GM18861 (cell line): ENCODE results near the gene NGF.

Source experiments
- ATAC-seq: cut with Tn5 transposase; IDR thresholded peaks from one replicate; pipeline ENCODE4 v1.9.1; 2021; ENCODE audit not compliant: unreplicated experiment

The NGF gene

DNA sequence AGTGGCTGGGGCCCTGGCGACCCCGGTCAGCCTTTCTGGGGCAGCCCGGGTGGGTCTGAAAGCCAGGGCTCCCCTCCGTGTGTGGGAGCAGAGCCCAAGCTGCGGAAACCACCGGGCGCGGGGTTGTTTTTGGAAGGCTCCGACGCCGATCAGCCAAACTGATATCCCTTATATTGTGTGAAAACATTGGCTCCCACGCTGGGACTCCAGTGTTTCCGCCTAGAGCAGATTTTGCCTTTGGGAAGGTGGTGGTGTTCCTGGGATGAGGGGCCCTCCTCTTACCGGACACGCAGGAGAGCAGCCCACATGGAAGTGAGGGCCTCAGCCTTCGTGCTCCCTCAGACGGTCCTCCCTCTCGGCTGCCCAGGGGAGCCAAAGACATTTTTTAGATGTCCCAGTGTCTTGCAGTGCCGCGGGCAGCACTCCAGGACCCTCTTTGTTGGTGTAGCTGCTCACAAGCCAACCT is 54.3 kb downstream of the NGF start:
- no peak for ATAC-seq

DNA sequence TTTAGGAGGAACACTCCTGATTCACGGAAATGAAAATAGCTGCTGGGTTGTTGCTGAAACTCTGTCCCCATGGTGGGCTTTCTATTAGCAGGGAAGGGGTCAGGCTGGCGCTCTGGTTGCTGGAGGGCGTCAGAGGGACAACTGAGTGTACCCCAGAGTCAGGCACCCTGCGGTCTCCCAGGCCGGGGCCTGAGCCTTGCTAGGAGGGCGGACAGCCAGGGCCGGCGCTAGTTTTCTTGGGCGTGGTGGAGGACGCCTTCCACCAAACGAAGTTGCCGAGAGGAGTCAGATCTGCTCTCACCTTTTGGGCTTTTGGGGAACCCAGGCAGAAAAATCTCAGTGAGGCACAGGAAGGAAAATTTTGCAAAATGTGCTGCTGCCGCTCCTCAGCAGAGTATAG is 54.8 kb downstream of the NGF start:
- no peak for ATAC-seq

DNA sequence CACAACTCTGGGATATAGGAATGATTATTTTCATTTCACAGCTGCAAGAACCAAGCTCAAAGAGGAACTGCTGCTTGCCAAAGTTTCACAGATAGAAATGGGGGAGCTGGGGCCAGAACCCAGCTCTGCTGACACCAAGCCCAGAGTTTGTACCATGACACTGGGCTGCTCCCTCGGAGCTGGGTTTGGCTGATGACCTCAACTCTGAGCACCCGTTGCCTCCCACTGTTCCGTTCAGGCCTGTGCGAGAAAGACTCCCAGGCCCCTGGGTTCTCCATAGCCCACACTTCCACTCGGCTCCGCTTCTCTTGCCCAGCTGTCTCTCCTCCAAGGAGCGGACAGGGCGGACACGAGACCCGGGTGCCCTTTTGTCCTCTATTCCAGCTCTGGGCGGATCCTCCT is 55.2 kb downstream of the NGF start:
- ATAC-seq = no peak

DNA sequence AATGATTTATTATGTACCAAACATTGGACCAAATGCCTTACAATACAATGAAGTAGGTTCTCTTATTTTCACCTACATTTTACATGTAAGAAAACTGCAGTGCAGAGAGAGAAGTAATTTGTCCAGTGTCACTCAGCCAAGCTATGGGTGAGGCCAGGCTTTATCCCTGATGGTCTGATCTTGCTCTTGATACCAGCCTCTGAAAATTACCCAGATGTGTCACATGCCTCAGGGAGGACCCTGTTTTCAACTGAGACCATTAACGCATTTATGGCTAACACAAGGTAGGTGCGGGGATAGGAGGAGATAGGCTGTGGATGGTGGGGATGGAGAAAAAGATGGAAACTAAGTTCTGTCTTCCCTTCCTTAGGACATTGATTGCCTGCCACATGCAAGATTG is 56.9 kb downstream of the NGF start:
- no peak for ATAC-seq

DNA sequence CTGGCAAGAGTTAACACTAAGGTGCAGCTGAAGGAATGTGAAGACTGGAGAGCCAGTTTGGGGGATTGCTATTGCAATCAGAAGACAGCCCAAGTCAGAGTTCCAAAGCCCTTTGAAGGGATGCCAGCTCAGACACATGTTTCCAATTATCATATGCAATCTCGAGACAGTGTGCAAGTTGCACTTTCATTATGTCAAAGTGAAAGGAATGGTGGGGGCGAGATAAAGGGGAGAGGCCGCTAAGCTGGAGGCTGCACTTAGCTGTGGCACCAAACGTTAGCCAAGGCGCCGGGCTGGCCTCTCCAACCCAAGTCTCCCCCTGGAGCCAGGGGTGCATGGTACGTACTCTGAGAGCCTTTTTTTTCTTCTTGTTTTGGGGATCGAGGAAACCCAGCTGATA is 58.0 kb downstream of the NGF start:
- no peak for ATAC-seq

DNA sequence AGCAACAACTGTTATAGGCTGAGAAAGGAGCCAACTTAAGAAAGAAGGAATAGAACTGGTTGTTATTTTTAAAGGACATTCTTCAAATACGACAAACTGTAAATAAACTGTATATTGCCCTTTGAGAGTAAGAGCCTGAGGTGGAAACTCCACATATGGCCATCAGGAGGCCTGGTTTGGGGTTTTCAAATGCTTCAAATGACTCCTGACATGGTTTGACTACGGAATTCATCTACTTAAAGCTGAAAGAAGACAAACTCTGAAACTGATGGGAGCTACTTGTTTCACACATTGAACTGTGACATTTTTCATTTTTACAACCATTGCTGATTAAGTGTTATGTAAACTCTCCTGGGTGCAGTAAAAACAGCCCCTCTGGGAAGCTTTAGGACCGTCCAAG is 59.8 kb downstream of the NGF start:
- no peak for ATAC-seq

DNA sequence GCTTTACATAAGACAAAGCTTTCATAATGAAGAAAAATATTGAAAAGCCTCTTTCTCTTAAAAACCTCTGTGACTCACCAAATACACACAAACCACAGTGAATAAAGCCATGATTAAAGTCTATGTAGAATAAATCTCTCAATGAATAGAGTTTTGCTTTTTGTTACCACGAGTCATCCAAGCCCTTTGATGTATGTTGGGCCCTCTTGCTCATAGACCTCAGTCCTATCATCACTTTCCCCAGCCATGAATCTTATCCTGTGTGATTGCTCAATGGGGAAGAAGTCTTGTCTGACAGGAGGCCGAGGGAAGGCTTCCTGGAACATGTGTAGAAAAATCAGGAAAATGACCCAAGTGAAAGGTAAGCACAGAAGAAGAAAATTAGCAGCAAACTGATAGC is 60.8 kb downstream of the NGF start:
- ATAC-seq = no peak

DNA sequence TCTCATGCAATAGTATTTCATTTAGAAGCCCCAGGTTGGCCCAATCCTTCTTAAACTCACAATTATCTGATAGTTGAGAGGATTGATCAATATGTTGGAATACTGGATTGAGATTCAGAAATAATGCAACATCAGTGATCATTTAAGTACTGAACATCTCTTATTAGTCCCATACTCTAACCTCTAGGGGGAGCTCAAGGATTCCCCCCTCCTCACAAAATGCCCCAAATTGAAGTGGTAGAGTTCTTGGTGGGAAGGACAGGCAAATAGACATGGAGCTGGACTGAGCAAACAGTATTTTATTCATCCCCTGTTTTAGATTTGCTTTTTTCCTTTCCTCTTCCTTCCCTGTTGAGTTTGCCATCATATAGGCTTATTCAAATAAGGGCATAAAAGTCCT is 62.8 kb downstream of the NGF start:
- ATAC-seq = no peak

DNA sequence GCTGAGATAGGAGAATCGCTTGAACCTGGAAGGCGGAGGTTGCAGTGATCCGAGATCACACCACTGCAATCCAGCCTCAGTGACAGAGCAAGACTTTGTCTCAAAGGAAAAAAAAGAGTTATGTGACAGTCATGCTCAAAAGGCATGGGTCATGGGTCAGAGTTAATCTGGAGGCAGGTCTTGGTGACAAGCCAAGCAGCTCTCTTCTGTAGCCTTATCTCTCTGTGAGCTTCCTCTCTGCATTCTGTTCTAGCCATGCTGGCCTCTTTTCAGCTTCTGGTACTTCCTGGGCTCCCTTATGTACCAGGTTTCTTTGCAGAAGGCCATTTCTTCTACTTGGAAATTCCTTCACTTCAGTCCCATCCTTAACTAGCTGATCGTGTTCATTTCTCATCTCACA is 63.6 kb downstream of the NGF start:
- ATAC-seq = no peak

DNA sequence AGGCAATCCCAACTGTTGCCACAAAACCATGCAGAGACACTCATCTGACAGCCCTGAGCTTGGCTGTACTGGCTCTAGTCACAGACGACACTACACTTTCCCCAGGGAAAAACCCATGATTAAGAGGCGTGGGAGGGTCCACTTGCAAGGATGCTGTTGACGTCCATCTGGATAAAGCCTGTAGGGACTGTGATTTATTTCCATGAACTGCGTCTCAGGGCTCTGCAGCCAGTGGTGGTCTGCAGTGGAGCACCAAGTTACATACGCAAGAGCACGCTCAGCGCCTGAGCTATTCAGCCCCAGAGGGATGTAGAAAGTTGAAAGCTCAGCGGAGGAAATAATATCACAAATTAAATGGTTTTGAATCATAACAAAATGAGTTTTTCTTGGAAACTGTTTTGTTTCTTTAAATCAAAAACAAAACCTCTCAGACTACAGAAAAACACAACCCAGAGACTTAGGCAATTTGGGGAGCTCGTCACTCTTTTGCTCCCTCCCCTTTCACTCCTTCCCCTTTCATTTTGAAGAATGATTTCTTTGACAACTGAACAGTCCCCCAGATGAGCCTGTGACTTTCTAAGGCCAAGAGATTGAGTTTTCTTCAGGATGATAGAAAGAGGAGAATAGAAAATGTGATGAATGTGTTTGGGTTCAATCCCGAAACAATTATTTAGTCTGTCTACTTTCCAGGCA is 71.2 kb downstream of the NGF start:
- ATAC-seq = no peak

DNA sequence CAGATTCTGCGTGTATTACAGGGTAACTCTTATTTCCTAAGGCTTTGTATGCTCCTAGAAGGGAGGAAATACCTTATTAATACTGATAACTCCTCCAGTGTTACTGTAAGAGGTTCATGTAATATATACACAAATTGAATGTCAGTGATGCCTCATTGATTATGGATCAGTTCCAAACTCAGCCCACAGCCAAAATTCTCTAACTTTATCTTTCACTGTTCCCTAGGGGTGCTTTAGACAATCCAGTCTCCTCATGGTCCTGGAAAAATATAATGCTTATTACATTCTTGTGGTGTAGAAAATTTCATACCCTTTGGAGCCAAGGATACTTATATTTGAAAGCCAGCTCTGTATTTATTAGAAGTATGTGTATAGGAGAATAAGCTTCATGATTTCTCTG is 73.0 kb downstream of the NGF start:
- no peak for ATAC-seq

DNA sequence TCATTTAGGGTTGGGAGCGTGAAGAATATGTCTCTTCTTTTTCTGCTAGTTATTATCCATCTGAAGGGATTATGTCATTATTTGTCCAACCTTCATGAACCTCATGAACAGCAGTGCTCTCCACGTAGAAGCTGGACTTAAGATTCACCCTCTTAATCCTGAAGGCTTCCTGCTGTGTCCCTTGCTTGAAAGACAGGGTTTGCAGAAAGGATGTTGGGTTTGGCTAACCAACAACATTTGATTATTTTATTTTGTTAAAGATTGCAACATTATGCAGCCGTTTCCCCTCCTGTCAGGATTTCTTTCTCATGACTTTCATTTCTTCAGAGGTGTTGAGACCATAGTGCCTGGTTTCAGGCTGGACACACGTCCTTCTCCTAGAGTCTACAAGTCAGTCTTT is 75.2 kb downstream of the NGF start:
- no peak for ATAC-seq

DNA sequence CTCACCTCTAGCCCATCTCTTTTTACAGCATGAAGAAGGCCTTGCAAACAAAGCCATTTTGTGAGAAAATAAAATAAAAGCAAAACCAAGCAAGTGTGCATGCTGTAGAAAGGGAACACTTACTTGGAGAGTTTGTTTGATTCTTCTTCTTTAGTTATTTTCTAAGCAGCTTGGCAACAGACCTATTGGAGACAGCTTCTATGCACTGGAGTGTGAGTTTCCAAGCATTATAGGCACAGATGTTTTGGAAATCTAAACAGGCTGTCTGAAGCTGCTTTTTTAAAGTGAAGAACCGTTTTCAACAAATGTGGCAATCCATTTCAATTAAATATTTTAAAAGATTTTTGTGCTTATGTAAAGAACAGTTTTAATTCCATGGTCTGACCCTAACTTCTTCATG is 76.6 kb downstream of the NGF start:
- ATAC-seq = no peak

DNA sequence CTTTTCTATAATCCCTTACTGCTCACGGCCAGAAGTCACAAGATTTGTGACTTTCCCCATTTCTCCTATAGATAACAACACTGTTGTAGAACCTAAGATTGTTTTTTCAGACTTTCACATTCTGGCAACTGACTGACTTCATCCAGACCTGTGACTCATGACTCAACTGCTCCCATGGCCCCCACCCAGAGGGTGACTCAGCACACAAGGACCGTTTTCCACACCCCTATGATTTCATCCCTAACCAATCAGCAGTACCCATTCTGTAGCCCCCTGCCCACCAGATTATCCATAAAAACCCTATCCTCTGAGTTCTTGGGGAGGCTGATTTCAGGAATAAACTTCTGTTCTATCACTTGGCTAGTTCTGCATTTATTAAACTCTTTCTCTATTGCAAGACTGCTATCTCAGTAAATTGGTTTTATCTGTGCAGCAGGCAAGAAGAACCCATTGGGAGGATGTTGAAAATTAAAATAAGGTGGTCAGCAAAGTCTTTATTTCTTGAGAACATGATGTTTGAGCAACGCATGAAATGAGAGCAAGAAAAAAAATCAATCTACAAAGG is 79.7 kb downstream of the NGF start:
- no peak for ATAC-seq

DNA sequence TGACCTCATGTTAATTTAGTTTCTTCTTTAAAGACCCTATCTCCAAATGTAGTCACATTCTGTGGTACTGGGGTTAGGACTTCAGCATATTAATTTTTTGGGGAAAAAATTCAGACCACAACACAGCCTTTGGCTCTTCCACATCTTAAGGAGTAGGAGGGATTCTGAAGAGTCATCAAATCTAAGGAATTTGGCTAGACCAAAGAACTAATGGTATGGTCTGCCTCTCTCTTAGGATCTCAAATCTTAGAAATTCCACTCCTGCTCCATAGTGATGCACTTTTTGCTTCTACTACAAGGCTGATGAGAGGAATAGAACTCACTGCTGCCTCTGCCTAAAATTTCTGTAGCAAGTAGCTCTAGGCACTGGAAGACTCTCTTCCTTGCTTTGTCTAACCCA is 80.5 kb downstream of the NGF start:
- no peak for ATAC-seq

DNA sequence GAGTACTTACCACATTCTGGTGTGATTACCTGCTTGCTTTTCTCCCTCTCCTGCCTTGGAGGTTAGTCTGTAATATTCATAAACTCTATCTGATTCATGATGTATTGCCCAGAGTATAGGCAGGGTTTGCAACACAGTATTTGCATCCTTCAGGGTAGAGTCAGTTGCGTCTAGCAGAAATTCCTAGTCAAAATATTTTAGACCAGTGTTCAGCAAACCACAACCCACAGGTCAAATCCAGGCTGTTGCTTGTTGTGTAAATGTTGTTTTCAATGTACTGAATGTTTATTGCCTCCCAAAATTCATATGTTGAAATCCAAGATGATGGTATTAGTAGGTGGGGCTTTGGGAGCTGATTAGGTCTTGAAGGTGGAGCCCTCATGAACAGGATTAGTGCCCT is 82.9 kb downstream of the NGF start:
- ATAC-seq = no peak

DNA sequence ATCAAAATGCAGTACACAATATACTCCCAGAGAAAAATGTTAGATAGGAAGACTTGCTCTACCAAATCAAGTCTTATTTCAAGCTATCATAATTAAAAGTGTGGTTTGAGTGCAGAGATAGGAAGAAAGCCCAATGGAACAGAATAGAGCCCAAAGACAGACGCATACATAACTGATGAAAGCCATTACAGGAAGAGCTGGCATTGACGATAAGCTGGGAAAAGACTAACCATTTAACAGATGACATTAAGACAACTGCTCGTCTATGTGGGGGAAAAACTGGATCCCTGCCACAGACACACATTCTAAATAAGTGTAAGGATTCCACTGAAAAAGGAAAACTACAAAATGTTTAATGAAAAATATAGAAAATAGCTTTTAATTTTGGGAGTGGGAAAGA is 85.5 kb downstream of the NGF start:
- no peak for ATAC-seq

DNA sequence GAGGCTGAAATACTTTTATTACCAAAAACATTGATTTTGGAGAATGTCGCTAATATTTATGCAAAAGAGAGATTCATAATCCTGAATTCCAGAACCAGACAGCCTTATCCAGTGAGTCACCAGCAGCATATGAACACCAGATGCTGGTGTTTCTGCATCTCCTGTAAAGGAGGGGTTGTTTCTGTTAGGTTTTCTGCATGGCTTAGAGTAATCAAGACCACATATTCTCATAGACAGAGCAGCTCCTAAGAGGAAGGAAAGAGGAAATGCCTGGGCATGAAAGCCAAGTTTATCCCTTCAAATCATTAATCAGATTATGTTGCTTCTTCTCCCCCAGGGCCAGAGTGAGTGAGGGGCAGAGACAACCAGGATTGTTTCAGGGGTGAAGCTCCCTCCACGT is 86.2 kb downstream of the NGF start:
- ATAC-seq = no peak

DNA sequence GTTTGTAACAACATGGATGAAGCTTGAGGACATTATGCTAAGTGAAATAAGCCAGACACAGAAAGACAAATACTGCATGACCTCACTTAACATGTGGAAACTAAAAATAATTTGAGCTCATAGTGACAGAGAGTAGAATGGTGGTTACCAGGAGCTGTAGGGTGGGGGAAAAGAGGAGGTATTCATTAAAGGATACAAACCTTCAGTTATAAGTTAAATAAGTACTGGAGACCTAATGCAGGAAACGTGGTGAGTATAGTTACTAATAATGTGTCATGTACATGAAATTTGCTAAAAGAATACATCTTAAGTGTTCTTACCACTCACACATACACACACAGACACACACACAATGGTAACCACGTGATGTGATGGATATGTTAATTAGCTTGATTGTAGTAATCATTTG is 86.7 kb downstream of the NGF start:
- no peak for ATAC-seq

DNA sequence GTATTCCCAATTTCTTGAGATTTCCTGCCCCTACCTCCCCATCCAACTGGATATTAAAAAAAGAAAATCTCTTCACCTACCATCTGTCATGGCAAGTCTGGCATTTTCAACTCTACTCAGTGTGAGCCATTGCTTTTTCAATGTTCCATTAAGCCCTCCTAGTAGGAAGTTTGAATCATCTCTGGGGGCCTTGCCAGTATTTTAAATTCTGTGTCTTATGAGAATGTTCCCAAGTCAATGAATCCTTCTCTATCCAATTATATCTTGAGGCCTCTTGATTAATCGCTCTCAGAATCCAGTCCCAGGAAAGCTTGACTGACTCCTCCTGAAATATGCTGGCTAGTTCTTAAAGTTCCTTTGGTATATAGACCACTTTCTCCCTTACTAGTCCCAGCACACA is 91.5 kb downstream of the NGF start:
- ATAC-seq = no peak

DNA sequence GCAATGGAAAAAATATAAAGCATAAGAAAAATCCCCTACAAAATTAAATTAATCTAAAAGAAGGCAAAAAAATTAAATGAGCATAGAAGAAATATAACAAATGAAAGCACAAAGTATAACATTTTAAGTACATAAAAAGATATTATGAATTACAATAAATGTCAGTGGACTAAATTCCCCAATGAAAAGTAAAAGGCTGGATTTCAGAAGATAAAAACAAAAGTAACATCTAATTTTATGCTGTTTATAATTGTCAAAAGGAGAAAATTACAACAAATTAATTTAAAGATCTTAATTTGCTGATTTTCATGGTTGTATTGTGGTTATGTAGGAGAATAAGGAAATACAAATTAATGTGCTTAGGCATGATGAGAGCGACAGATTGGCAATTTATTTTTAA is 92.8 kb downstream of the NGF start:
- no peak for ATAC-seq

DNA sequence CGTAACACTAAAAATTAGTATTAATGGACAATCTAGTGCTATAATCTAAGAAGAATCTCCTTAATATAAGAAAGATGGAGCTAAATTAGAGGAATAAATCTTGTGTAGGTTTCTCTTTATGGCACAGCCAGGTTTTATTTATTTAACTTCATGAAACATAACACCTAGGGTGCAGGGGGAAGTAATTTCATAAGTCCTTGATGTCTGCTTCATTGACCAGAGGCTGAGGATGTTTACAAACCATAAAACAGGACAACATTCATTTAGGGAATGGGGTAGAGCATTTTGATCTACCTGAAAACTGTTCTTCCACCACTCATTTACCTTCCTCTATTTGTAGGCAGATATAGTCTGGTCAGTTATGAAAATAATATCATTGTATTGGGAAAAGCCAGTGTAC is 95.5 kb downstream of the NGF start:
- no peak for ATAC-seq

DNA sequence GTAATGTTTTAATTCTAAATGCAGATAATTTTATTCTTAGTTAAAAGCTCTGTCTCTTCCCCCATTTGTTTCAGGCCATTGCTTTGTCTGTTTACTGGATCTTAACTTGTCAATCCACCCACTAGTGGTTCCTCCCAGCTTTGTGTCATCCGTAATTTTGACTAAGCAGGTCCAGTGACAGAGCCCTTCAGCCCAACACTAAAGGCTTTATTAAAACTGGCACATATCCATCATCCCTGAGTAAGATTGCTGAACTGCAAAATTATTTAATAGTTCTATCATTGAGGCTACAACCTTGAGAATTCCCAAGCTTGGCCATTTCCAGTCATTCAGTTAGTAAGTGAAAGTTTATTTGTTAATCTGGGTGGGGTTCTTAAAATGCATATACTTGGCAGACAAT is 96.7 kb downstream of the NGF start:
- no peak for ATAC-seq
